ENCODE measurements around the gene KIF1C. TPM values are rescaled to one million over a fixed set of nuclear protein-coding genes. Genes with fewer than 3 reads are reported as not detected.
A peak's percentile ranks its signal among the peaks of the same experiment; 100 is the strongest.

The KIF1C gene
- polyA plus RNA-seq, 3 donors = 3.6 to 12.0 (median 3.9) TPM

- Histone ChIP-seq H3K36me3 (replicated peaks in 1 of 2; ENCODE audit: control insufficient read depth in 1 of 2, insufficient read depth in 2 of 2, low read length in 2 of 2) (peaks cover 59 to 67% of the 10 kb centered on the region in 2 donors), H3K27ac (ENCODE audit: low read depth in 1 of 2, low read length in 2 of 2) (no peak overlapping the region), H3K9ac (ENCODE audit: insufficient read depth, low read length, poor library complexity, severe bottlenecking) (no peak overlapping the region), H3K4me3 (replicated peaks in 1 of 3; ENCODE audit: low read depth in 2 of 3, low read length in 3 of 3) (no peak overlapping the region), H4K20me1 (ENCODE audit: insufficient read depth, low read length) (peaks cover 26% of the 10 kb centered on the region), H3K79me2 (ENCODE audit: insufficient read depth, low read length) (peaks cover 9% of the 10 kb centered on the region), H3K4me2 (replicated peaks; ENCODE audit: extremely low read depth, low read length, poor library complexity, severe bottlenecking) (no peak overlapping the region), H3K9me3 (replicated peaks in 1 of 2; ENCODE audit: control insufficient read depth in 1 of 2, insufficient read depth in 1 of 2, low read length in 2 of 2) (no peaks in the 10 kb centered on the region), H3K4me1 (ENCODE audit: control insufficient read depth in 1 of 2, insufficient read depth in 2 of 2, low read length in 2 of 2) (peaks cover 14 to 21% of the 10 kb centered on the region in 2 donors), H2AFZ (ENCODE audit: insufficient read depth, low read depth, low read length, poor library complexity, severe bottlenecking) (no peak overlapping the region), H3K27me3 (ENCODE audit: control insufficient read depth in 2 of 2, insufficient read depth in 2 of 2, low read length in 2 of 2) (no peaks in the 10 kb centered on the region)
- intact Hi-C loops (cut with micrococcal nuclease) = no loop called here
- Mint-ChIP-seq H3K4me3 (no peak overlapping the region), H3K36me3 (peaks cover 63 to 74% of the 10 kb centered on the region in 2 donors), H3K4me1 (peaks cover 24% of the 10 kb centered on the region), H3K27ac (peak overlapping the region in 3 of 7 donors; percentile 22 to 60 (median 50)), H3K27me3 (ENCODE audit: low read depth in 3 of 3) (peaks cover 0 to 8% (median 0%) of the 10 kb centered on the region in 3 donors), H3K9me3 (peaks cover 0 to 2% (median 0%) of the 10 kb centered on the region in 7 donors)
- 99% methylated on average over 17 of the region's 20 CpGs for WGBS (ENCODE audit: insufficient coverage)
- no peak for TF ChIP-seq CTCF (IDR thresholded peaks at IDR 0.05)
- DNase-seq = no peak
These were observed 4.5 kb downstream of the KIF1C start for GRCh38 chr17:5002121-5002788.

GRCh38 chr17:5003214-5003867 is 5.6 kb downstream of the KIF1C start:
- Mint-ChIP-seq H3K36me3 (peaks cover 74 to 85% of the 10 kb centered on the region in 2 donors), H3K4me3 (no peak overlapping the region), H3K27me3 (ENCODE audit: low read depth in 3 of 3) (peaks cover 0 to 8% (median 1%) of the 10 kb centered on the region in 3 donors), H3K9me3 (peaks cover 0 to 2% (median 0%) of the 10 kb centered on the region in 7 donors), H3K27ac (peak overlapping the region in 1 of 7 donors; percentile 20), H3K4me1 (peaks cover 23% of the 10 kb centered on the region)
- H3K27ac ChIP-seq (ENCODE audit: low read depth in 1 of 2, low read length in 2 of 2) = no peak overlapping the region
- no peak for DNase-seq
- H4K20me1 ChIP-seq (ENCODE audit: insufficient read depth, low read length) = peaks cover 26% of the 10 kb centered on the region
- no peak overlapping the region for H3K9ac ChIP-seq (ENCODE audit: insufficient read depth, low read length, poor library complexity, severe bottlenecking)
- no peak overlapping the region for H3K4me2 ChIP-seq (replicated peaks; ENCODE audit: extremely low read depth, low read length, poor library complexity, severe bottlenecking)
- no peak overlapping the region for H3K4me3 ChIP-seq (replicated peaks in 1 of 3; ENCODE audit: low read depth in 2 of 3, low read length in 3 of 3)
- H3K4me1 ChIP-seq (ENCODE audit: control insufficient read depth in 1 of 2, insufficient read depth in 2 of 2, low read length in 2 of 2) = peaks cover 13 to 16% of the 10 kb centered on the region in 2 donors
- H2AFZ ChIP-seq (ENCODE audit: insufficient read depth, low read depth, low read length, poor library complexity, severe bottlenecking) = no peak overlapping the region
- intact Hi-C loops (cut with micrococcal nuclease) = no loop called here
- peaks cover 70 to 78% of the 10 kb centered on the region in 2 donors for H3K36me3 ChIP-seq (replicated peaks in 1 of 2; ENCODE audit: control insufficient read depth in 1 of 2, insufficient read depth in 2 of 2, low read length in 2 of 2)
- H3K9me3 ChIP-seq (replicated peaks in 1 of 2; ENCODE audit: control insufficient read depth in 1 of 2, insufficient read depth in 1 of 2, low read length in 2 of 2) = no peaks in the 10 kb centered on the region
- TF ChIP-seq CTCF (IDR thresholded peaks at IDR 0.05) = no peak
- H3K27me3 ChIP-seq (ENCODE audit: control insufficient read depth in 2 of 2, insufficient read depth in 2 of 2, low read length in 2 of 2) = no peaks in the 10 kb centered on the region
- WGBS (ENCODE audit: insufficient coverage) = 98% methylated on average over 10 of the region's 18 CpGs
- H3K79me2 ChIP-seq (ENCODE audit: insufficient read depth, low read length) = peaks cover 7% of the 10 kb centered on the region
